B cell (primary cell): ENCODE results near the gene SPATA32.

ENCODE experiments used
- EZH2 ChIP-seq: IDR thresholded peaks from 2 replicates; pipeline ENCODE4 v1.6.1; 2012; ENCODE audit warnings: borderline replicate concordance, low read depth, mild to moderate bottlenecking, moderate library complexity, low read length; ENCODE audit not compliant: insufficient read depth, poor library complexity, severe bottlenecking
- TF ChIP-seq, protein P1 (sequence below): fragments of 200-600 bp; IDR thresholded peaks from one replicate; pipeline ENCODE4 v1.8.0; 2022; ENCODE audit warnings: antibody characterized with exemption, mild to moderate bottlenecking

DNA sequence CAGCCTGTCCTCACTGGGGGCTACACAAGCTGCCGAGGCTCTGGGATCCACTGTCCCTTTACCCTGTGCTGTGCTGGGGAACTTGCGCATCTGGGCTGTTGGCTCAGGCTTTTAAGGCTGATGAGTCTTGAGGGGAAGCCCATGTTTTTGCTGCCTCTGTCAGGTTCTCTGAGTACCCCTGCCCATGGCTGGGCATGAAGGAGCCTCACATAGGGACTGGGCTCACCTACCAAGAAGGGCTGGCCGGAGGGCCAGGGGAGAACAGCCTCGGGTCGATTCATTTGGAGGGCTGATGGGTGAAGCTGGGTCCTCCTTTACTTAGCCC, 25.6 kb downstream of the SPATA32 start:
- TF ChIP-seq, protein P1, sequence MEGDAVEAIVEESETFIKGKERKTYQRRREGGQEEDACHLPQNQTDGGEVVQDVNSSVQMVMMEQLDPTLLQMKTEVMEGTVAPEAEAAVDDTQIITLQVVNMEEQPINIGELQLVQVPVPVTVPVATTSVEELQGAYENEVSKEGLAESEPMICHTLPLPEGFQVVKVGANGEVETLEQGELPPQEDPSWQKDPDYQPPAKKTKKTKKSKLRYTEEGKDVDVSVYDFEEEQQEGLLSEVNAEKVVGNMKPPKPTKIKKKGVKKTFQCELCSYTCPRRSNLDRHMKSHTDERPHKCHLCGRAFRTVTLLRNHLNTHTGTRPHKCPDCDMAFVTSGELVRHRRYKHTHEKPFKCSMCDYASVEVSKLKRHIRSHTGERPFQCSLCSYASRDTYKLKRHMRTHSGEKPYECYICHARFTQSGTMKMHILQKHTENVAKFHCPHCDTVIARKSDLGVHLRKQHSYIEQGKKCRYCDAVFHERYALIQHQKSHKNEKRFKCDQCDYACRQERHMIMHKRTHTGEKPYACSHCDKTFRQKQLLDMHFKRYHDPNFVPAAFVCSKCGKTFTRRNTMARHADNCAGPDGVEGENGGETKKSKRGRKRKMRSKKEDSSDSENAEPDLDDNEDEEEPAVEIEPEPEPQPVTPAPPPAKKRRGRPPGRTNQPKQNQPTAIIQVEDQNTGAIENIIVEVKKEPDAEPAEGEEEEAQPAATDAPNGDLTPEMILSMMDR, result no peak
- TF ChIP-seq EZH2, result no peak
